H9 (cell line): Measurements from ENCODE around the gene ABCB6. TPM values are rescaled to one million over a fixed set of nuclear protein-coding genes. Genes with fewer than 3 reads are reported as not detected.

Source experiments
- DNase-seq: peaks from one replicate; pipeline ENCODE4 v3.0.0-alpha.2; 2017
- H2AFZ ChIP-seq: one replicate; pipeline ENCODE4 v1.6.1; 2013; ENCODE audit warnings: mild to moderate bottlenecking, low read length, control low read depth, moderate library complexity
- H2AK5ac ChIP-seq: 2 replicates; pipeline ENCODE4 v1.6.1; 2013; ENCODE audit warnings: low read length, control low read depth, mixed read lengths; ENCODE audit not compliant: insufficient read length
- H2BK120ac ChIP-seq: one replicate; pipeline ENCODE4 v1.6.1; 2013; ENCODE audit warnings: low read depth, mild to moderate bottlenecking, low read length, control low read depth, inconsistent platforms; ENCODE audit not compliant: poor library complexity, severe bottlenecking
- H2BK12ac ChIP-seq: 2 replicates; pipeline ENCODE4 v1.6.1; 2013; ENCODE audit warnings: low read length, control low read depth, mixed read lengths, low read depth; ENCODE audit not compliant: insufficient read length
- H2BK15ac ChIP-seq: 2 replicates; pipeline ENCODE4 v1.6.1; 2013; ENCODE audit warnings: low read depth, low read length, control low read depth
- H2BK20ac ChIP-seq: one replicate; pipeline ENCODE4 v1.6.1; 2013; ENCODE audit warnings: low read depth, mild to moderate bottlenecking, low read length, control low read depth, inconsistent platforms; ENCODE audit not compliant: poor library complexity, severe bottlenecking
- H2BK5ac ChIP-seq: 2 replicates; pipeline ENCODE4 v1.6.1; 2013; ENCODE audit warnings: low read length, control low read depth, mixed read lengths; ENCODE audit not compliant: insufficient read length
- H3K14ac ChIP-seq: 2 replicates; pipeline ENCODE4 v1.6.1; 2013; ENCODE audit warnings: low read length, control low read depth; ENCODE audit not compliant: insufficient read depth
- H3K18ac ChIP-seq: 2 replicates; pipeline ENCODE4 v1.6.1; 2013; ENCODE audit warnings: low read depth, mild to moderate bottlenecking, mixed read lengths, low read length, control low read depth; ENCODE audit not compliant: insufficient read length
- H3K23ac ChIP-seq: 2 replicates; pipeline ENCODE4 v1.6.1; 2013; ENCODE audit warnings: low read length, control low read depth, mixed read lengths, low read depth; ENCODE audit not compliant: insufficient read length
- H3K23me2 ChIP-seq: 2 replicates; pipeline ENCODE4 v1.6.1; 2013; ENCODE audit warnings: low read depth, mild to moderate bottlenecking, mixed read lengths, low read length, control low read depth; ENCODE audit not compliant: insufficient read length, poor library complexity, severe bottlenecking
- H3K27ac ChIP-seq: 2 replicates; pipeline ENCODE4 v1.5.1; 2013; ENCODE audit warnings: low read length, control low read depth, mixed read lengths, low read depth; ENCODE audit not compliant: insufficient read length
- H3K27me3 ChIP-seq: 2 replicates; pipeline ENCODE4 v1.6.1; 2013; ENCODE audit warnings: low read length, control low read depth, inconsistent platforms; ENCODE audit not compliant: insufficient read depth
- H3K4ac ChIP-seq: 2 replicates; pipeline ENCODE4 v1.6.1; 2013; ENCODE audit warnings: low read depth, mild to moderate bottlenecking, control low read depth, inconsistent platforms, low read length, moderate library complexity
- H3K4me1 ChIP-seq: 2 replicates; pipeline ENCODE4 v1.6.1; 2013; ENCODE audit warnings: low read length, control low read depth, inconsistent platforms; ENCODE audit not compliant: insufficient read depth
- H3K4me2 ChIP-seq: 2 replicates; pipeline ENCODE4 v1.6.1; 2013; ENCODE audit warnings: low read length, control low read depth, mixed read lengths; ENCODE audit not compliant: insufficient read length, insufficient read depth
- H3K56ac ChIP-seq: 2 replicates; pipeline ENCODE4 v1.6.1; 2013; ENCODE audit warnings: low read depth, mild to moderate bottlenecking, mixed read lengths, low read length, control low read depth; ENCODE audit not compliant: insufficient read length
- H3K79me1 ChIP-seq: 2 replicates; pipeline ENCODE4 v1.6.1; 2013; ENCODE audit warnings: low read depth, mild to moderate bottlenecking, moderate library complexity, low read length, control low read depth, inconsistent platforms; ENCODE audit not compliant: insufficient read depth, poor library complexity, severe bottlenecking
- H3K79me2 ChIP-seq: 2 replicates; pipeline ENCODE4 v1.6.1; 2013; ENCODE audit warnings: low read length, control low read depth, inconsistent platforms; ENCODE audit not compliant: insufficient read depth
- H3K9ac ChIP-seq: 2 replicates; pipeline ENCODE4 v1.6.1; 2013; ENCODE audit warnings: low read length, control low read depth, mixed read lengths; ENCODE audit not compliant: insufficient read length; ENCODE audit errors: extremely low read depth
- H3K9me3 ChIP-seq: one replicate; pipeline ENCODE4 v1.6.1; 2013; ENCODE audit warnings: low read depth, low read length, inconsistent platforms; ENCODE audit not compliant: control insufficient read depth
- H3T11ph ChIP-seq: one replicate; pipeline ENCODE4 v1.6.1; 2013; ENCODE audit warnings: mild to moderate bottlenecking, low read length, control low read depth, inconsistent platforms
- H4K20me1 ChIP-seq: one replicate; pipeline ENCODE4 v1.6.1; 2013; ENCODE audit not compliant: control insufficient read depth, insufficient read length, insufficient read depth
- H4K5ac ChIP-seq: 2 replicates; pipeline ENCODE4 v1.6.1; 2013; ENCODE audit warnings: low read depth, mild to moderate bottlenecking, mixed read lengths, low read length, control low read depth; ENCODE audit not compliant: insufficient read length
- H4K8ac ChIP-seq: replicated peaks from 2 replicates; pipeline ENCODE4 v1.6.1; 2013; ENCODE audit warnings: low read length, control low read depth, mixed read lengths, low read depth; ENCODE audit not compliant: insufficient read length
- H4K91ac ChIP-seq: 2 replicates; pipeline ENCODE4 v1.6.1; 2013; ENCODE audit warnings: low read depth, mild to moderate bottlenecking, moderate library complexity, mixed read lengths, low read length, control low read depth; ENCODE audit not compliant: insufficient read length
- H3K27ac Mint-ChIP-seq, 3 experiments: 2 replicates in 2 of 3; 3 replicates in 1 of 3; pipeline ENCODE4 v1.8.0; 2020 to 2021; ENCODE audit warnings: mixed read lengths in 3 of 3, mild to moderate bottlenecking in 1 of 3, moderate library complexity in 1 of 3
- H3K27me3 Mint-ChIP-seq: 2 replicates; pipeline ENCODE4 v1.8.0; 2021; ENCODE audit warnings: low read depth, mild to moderate bottlenecking, moderate library complexity, mixed read lengths
- H3K36me3 Mint-ChIP-seq, 3 experiments: 2 replicates in 2 of 3; 3 replicates in 1 of 3; pipeline ENCODE4 v1.8.0; 2020 to 2021; ENCODE audit warnings: low read depth in 3 of 3, mixed read lengths in 3 of 3; ENCODE audit not compliant: insufficient read depth in 1 of 3
- H3K4me1 Mint-ChIP-seq, 2 experiments: 2 replicates each; pipeline ENCODE4 v1.8.0; 2020; ENCODE audit warnings: mixed read lengths in 2 of 2
- H3K4me3 Mint-ChIP-seq, 2 experiments: 2 replicates in 1 of 2; 3 replicates in 1 of 2; pipeline ENCODE4 v1.8.0; 2020 to 2021; ENCODE audit warnings: mild to moderate bottlenecking in 2 of 2, mixed read lengths in 2 of 2, moderate library complexity in 1 of 2
- H3K9me3 Mint-ChIP-seq, 2 experiments: 2 replicates in 1 of 2; 3 replicates in 1 of 2; pipeline ENCODE4 v1.8.0; 2020; ENCODE audit warnings: mild to moderate bottlenecking in 2 of 2, mixed read lengths in 2 of 2, moderate library complexity in 1 of 2
- CTCF ChIP-seq: fragments of 200-600 bp; sonication (generic); conservative IDR thresholded peaks from 3 replicates; pipeline ENCODE4 v1.8.0; 2021; ENCODE audit warnings: antibody characterized with exemption, mild to moderate bottlenecking
- WGBS: extraction: QIAGEN DNeasy Blood & Tissue Kit; methylation state at CpG from one replicate; pipeline ENCODE4 v1.1.7; 2013; ENCODE audit warnings: missing lambda C conversion rate, low lambda C conversion rate, mixed read lengths; ENCODE audit not compliant: insufficient read length; ENCODE audit errors: extremely low coverage; 5-methylcytosine and 5-hydroxymethylcytosine counted together
- total RNA-seq: library from RNA; stranded (reverse); gene quantifications from 2 replicates; pipeline ENCODE4 v1.2.1, GENCODE V29; 2021

ABCB6 gene
- total RNA-seq, 1 experiment from 2014 or later, result 46.4 TPM

- Histone ChIP-seq H3K79me2 (no peaks in the 10 kb centered on the region), H4K5ac (no peak within 1 kb of the TSS), H2BK20ac (no peak within 1 kb of the TSS), H3K9ac (no peak within 1 kb of the TSS), H2AFZ (no peak within 1 kb of the TSS), H3K9me3 (no peaks in the 10 kb centered on the region), H3T11ph (no peak within 1 kb of the TSS), H2BK12ac (no peak within 1 kb of the TSS), H4K91ac (no peak within 1 kb of the TSS), H2BK120ac (no peak within 1 kb of the TSS), H4K20me1 (no peaks in the 10 kb centered on the region), H3K79me1 (no peaks in the 10 kb centered on the region), H3K4me1 (no peaks in the 10 kb centered on the region), H3K56ac (no peak within 1 kb of the TSS), H2BK15ac (no peak within 1 kb of the TSS), H3K4ac (no peak within 1 kb of the TSS), H3K18ac (no peak within 1 kb of the TSS), H3K23ac (no peak within 1 kb of the TSS), H3K23me2 (peaks cover 2% of the 10 kb centered on the region), H3K27ac (no peak within 1 kb of the TSS), H2AK5ac (no peak within 1 kb of the TSS), H4K8ac (no peak within 1 kb of the TSS), H3K14ac (no peak within 1 kb of the TSS), H2BK5ac (no peak within 1 kb of the TSS), H3K27me3 (no peaks in the 10 kb centered on the region), H3K4me2 (no peak within 1 kb of the TSS)
- DNase-seq, result no peak
- no CpG with 5 or more reads among the region's 10 CpGs for WGBS
- peaks cover 0 to 4% of the 10 kb centered on the region in 2 experiments; a peak in 1 of 4 replicates for H3K4me1 Mint-ChIP-seq
- no peak within 1 kb of the TSS; a peak in 1 of 7 replicates for H3K27ac Mint-ChIP-seq
- H3K9me3 Mint-ChIP-seq, result no peaks in the 10 kb centered on the region; a peak in 1 of 5 replicates
- H3K27me3 Mint-ChIP-seq, result no peaks in the 10 kb centered on the region; the same call in 1 of the 2 replicates
- TF ChIP-seq CTCF, result no peak
- H3K36me3 Mint-ChIP-seq, result peaks cover 8 to 26% (median 23%) of the 10 kb centered on the region in 3 experiments; a peak in 6 of 7 replicates
- H3K4me3 Mint-ChIP-seq, result no peak within 1 kb of the TSS
Observed at GRCh38 chr2:219169930-219170654, 48.7 kb downstream of the ABCB6 start, which contains the start of gene SLC23A3. Gene SLC23A3, minus strand, starts transcription at chr2:219170029. Its CDS starts 45 bp downstream, at chr2:219169984.
